HG02588 (cell line): ENCODE measurements around the gene RND2.

Experiments used
- ATAC-seq: cut with Tn5 transposase; IDR thresholded peaks from one replicate; pipeline ENCODE4 v1.9.1; 2021; ENCODE audit warnings: mild to moderate bottlenecking, moderate library complexity; ENCODE audit not compliant: unreplicated experiment

The RND2 gene

DNA sequence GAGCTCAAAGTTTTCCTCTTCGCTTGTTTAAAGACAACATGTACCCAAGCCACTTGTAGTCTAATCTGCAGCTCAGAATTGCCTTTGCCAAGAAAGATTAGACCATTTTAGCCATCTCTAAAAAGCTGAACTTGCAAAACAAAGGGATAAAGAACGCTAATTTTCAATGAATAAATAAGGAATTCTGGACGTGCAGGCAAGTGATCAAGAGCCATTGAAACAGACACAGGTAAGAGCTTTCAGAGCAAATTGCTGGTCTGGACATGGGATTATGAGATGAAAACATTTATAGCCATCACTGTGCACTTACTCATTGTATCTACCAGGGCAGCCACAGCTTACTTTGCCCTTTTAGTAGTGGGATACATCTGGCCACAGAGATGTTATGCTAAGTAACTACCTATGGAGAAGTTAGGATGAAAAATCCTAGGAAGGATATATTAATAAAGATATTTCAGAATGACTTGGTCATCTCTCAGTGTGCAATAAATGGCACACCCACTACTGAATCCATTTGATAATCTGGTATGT, 44.4 kb downstream of the RND2 start:
- ATAC-seq = no peak

DNA sequence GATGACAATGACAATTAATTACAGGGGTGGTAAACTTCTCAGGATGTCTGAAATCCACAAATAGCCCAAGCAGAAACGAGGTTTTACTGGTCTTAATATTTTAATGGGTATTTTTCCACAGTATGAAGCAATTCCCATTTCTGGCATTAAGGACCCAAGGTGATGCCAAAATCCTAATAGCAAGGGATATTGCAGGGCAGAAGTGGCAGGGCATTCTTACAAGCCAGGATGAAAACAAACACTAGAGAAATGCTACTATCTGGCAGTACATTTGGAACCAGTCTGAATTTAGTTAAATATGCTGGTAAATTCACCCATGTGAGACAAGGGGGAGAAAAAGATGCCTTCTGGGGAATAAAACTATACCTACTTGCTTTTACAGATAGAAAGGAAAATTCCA, 45.2 kb downstream of the RND2 start:
- ATAC-seq = no peak

DNA sequence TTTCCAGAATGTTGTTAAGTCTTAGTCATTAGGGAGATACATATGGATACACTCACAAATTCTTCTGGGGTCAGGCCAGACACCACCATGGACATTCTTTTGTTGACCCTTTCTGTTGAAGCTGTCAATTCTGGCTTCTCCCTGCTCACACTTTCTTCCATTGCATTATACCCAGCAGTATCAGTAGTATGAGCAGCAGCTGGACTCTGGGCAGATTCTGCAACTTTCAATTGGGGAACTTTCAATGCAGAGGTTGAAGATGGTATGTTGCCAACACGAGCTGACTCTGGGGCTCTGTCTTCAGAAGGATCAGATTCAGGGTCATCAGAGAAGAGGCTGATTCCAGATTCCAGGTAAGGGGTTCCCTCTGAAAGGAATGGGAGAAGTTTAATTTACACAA, 45.8 kb downstream of the RND2 start:
- ATAC-seq = no peak

DNA sequence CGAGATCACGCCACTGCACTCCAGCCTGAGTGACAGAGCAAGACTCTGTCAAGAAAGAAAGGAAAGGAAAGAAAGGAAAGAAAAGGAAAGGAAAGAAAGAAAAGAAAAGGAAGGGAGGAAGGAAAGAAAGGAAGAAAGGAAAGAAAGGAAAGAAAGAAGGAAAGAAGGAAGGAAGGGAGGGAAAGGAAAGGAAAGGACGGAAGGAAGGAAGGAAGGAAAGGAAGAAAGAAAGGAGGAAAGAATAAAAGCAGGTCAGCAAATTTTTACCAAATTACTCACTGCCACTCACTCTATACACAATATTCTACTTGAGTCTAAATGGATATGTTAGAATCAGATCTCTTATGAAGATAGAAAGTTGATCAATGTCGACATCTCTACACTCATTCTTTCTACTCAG, 49.8 kb downstream of the RND2 start:
- no peak for ATAC-seq

DNA sequence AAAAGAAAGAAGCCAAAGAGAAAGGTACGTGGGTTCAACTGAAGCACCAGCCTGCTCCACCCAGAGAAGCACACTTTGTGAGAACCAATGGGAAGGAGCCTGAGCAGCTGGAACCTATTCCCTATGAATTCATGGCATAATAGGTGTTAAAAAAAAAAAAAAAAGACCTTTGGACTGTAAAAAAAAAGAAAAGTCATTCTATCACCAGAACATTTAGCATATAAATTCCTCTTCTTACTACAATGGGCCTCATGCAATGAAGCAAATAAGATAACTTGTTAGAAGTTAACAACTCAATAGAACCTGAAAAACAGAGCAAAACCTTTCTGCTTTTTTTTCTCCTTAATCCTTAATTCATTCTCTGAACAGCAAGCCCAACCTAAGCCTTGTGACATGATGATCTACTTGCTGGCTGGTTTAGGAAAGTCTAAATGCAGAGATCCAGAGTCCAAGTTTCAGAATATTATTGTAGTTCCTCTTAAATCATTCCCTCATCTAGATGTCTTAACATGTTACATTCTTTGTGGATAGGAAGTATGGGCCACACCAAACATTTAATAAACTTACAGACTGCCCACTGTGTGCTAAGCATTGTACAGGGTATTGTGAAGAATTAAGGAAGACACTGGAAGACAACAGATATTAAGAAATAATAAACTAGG, 54.7 kb downstream of the RND2 start:
- no peak for ATAC-seq
